ENCODE data around the gene RNF152. TPM values are rescaled to one million over a fixed set of nuclear protein-coding genes. Genes with fewer than 3 reads are reported as not detected.

Gene RNF152
- 1 to 10 TPM; 7.9 to 9.8 (median 8.7) TPM for polyA plus RNA-seq (ENCODE audit: insufficient read length in 4 of 4)

GRCh38 chr18:61892683-61893308 lies at the start of gene RNF152:
RNF152 (minus strand) TSS chr18:61893007; CDS start chr18:61816463, 76,544 bp downstream.
- peak in 2 of 4 donors; percentile 35 to 46 for DNase-seq (ENCODE audit: low read depth in 4 of 4, low spot score in 3 of 4)

GRCh38 chr18:61941948-61942471 lies 49.2 kb upstream of the RNF152 start:
- no peak for DNase-seq (ENCODE audit: low read depth in 4 of 4, low spot score in 3 of 4)

GRCh38 chr18:61939046-61939674 lies 46.4 kb upstream of the RNF152 start:
- no peak for DNase-seq (ENCODE audit: low read depth in 4 of 4, low spot score in 3 of 4)

- no peak for DNase-seq (ENCODE audit: low read depth in 4 of 4, low spot score in 3 of 4)
Observed at GRCh38 chr18:61935362-61935761, 42.6 kb upstream of the RNF152 start.

DNA sequence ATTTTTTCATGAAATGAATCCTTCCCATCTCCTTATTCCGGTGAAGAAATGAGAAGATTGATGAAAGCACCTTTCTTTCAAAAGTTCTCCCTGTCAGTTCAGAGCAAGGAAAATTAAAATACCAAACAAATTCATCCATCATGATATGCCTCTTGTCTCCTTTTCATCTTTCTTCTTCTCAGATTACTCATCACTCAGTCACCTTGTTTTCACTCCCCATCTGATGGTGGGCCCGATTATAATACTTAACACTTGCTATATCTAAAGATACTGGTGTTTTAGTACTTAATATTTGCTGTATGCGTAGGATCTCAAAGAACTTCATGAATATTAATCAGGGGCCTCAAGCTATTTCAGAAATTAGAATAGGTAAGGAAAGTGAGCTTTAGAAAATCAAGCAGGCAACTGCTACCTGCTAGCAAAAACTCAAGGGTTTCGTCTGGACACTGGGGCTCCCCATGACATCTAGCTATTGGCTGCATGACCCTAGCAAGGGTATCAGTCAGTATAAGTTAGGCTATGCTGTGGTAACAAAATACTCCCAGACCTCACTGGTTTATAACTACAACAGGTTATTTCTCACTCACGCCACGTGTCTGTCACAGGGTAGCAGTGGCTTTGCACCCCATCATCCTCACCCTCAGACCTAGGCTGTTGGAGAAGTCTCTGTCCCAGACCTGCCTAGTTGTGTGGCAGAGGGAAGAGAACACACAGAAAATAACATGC lies 39.0 kb upstream of the RNF152 start:
- DNase-seq (ENCODE audit: low read depth in 4 of 4, low spot score in 3 of 4): no peak

GRCh38 chr18:61929881-61930640 lies 37.3 kb upstream of the RNF152 start:
- no peak for DNase-seq (ENCODE audit: low read depth in 4 of 4, low spot score in 3 of 4)

DNA sequence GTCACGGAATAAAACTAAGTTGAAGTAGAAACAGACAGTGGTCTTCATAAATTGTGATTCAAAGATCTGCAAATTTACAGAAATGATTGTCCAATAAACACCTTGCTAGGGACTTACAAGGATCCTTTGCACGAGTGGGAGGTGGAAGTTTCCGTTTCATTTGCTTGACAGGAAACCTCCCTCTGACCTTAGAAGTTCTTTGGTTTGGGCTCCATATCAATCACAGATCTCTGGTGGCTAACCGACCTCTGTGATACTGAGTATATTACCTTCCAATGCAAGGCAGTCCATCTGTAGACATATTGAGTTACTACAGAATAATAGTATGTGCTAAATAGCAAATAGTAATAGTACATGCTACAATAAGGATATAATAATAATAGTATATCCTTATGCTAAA lies 33.7 kb upstream of the RNF152 start:
- no peak for DNase-seq (ENCODE audit: low read depth in 4 of 4, low spot score in 3 of 4)

- no peak for DNase-seq (ENCODE audit: low read depth in 4 of 4, low spot score in 3 of 4)
Observed at GRCh38 chr18:61924550-61924949, 31.7 kb upstream of the RNF152 start.

DNA sequence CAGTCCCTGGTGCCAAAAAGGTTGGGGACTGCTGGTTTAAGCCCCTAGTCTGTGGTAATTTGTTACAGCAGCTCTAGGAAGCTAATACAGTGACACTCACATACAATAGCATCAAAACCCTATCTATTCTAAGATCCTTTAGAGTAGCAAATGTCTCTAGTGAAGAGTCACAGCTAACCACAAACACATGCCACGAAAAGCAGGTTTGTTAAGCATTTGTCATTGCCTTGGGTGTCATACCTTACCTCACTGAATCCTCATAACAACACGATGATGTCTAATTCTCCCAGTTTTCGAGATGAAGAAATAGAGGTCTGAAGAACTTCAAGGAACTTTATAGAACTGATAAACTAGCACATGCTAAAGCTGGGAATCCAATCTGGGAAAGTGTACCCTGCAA lies 29.6 kb upstream of the RNF152 start:
- no peak for DNase-seq (ENCODE audit: low read depth in 4 of 4, low spot score in 3 of 4)

DNA sequence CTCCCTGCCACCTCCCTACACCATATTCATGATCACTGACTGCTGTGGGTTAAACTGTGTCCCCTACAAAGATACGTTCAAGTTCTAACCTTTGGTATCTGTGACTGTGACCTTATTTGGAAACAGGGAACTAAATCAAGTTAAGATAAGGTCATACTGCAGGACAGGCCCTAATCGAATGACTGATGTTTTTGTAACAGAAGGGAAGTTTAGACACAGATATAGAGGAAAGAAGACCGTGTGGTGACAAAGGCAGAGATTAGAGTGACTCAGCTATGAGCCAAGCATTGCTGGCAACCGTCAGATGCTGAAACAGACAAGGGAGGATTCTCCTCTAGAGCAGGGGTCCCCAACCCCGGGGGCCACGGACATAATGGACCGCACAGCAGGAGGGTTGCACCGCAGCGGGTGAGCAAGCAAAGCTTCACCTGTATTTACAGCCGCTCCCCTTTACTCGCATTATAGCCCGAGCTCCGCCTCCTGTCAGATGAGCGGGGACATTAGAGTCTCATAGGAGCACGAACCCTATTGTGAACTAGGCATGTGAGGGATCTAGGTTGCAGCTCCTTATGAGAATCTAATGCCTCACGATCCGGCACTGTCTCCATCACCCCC lies 28.9 kb upstream of the RNF152 start:
- no peak for DNase-seq (ENCODE audit: low read depth in 4 of 4, low spot score in 3 of 4)

DNA sequence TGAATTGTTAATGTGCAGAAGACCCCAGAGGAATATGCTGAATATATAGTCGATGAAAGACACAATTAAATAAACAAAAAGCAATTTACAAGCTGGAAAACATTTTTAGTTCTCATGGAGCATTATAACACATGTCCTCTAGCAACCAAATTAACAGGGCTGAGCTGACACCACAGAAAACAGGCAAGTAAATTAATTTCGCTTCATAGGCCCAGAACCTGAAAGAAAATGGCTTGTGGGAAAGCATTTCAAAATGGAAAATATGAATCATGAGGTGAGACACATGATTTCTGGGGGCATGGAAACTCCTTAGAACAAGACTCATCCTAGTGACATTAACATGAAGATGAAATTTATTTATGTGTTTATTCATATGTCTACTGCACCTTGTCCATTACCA lies 25.0 kb upstream of the RNF152 start:
- no peak for DNase-seq (ENCODE audit: low read depth in 4 of 4, low spot score in 3 of 4)

GRCh38 chr18:61912476-61912875 lies 19.7 kb upstream of the RNF152 start:
- no peak for DNase-seq (ENCODE audit: low read depth in 4 of 4, low spot score in 3 of 4)

GRCh38 chr18:61910101-61910500 lies 17.3 kb upstream of the RNF152 start:
- DNase-seq (ENCODE audit: low read depth in 4 of 4, low spot score in 3 of 4): no peak

DNA sequence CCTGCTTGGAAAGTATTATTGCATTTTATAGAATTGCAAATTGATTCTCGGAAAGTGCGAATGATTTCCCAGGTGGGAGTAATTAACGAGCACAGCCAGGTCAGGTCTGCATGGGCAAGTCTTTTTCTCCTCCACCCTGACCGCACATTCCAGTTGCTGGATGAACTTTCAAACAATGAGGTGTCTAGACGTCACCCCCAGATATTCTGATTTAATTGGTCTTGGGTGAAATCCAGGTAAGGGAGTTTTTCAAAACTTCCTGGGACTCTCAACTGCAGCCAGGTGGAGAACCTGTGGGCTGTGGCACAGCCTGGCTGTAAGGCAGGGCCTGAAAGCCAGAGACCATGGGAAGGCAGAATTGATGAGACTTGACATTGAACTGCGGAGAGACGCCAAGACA lies 15.9 kb upstream of the RNF152 start:
- DNase-seq (ENCODE audit: low read depth in 4 of 4, low spot score in 3 of 4): no peak

DNA sequence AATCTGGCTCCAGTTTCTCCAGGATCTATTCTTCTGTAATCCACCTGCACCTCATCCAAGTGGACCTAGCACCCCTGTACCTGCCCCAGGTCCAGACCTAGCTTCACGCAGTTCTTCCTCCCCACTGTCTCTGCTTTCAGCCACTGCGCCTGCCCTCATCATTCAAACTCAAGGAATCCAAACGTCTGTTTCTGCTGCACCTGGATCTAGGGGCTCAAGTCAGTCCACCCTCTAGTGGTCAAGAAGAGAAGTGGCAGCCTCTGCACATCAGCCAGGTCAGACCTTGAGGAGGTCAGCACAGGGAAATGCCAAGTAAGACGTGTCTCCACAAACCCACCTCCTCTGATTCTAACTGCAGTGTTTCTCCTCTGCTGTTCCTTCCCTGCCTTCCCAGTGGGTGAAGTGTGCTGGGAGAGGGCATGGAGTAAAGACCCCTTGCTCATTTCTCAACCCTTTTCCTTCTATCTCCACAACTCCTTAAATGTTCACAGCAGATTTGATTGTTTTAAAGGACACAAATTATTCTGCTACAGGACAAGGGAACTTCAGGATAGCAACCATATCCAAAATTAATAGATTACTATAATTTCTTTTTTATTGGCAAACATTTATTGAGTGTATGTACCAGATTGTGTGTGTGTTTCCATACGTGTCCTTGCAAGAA lies 8.6 kb upstream of the RNF152 start:
- peak in 1 of 4 donors; percentile 30 for DNase-seq (ENCODE audit: low read depth in 4 of 4, low spot score in 3 of 4)

- DNase-seq (ENCODE audit: low read depth in 4 of 4, low spot score in 3 of 4): no peak
Observed at GRCh38 chr18:61900504-61901281, 7.9 kb upstream of the RNF152 start.

- no peak for DNase-seq (ENCODE audit: low read depth in 4 of 4, low spot score in 3 of 4)
Observed at GRCh38 chr18:61898640-61899101, 5.9 kb upstream of the RNF152 start.

DNA sequence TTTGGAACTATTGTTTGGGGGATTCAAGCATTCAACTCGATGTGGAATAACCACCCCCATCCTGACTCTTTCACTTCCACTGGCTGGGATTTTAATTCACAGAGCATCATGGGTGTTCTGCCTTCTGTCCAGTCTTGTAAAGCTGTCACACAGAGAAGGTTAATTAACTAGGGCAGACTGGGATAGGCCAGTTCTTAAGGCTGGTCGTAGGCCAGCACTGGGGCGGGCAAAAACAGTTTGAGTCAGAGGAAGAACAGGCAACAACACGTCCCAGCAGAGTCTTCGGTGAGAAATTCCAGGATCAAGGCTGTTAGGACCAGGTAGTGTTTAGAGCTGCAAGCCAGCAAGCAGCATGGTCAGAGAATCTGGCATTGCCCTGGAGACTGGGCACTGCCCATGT lies 4.0 kb upstream of the RNF152 start:
- no peak for DNase-seq (ENCODE audit: low read depth in 4 of 4, low spot score in 3 of 4)

- DNase-seq (ENCODE audit: low read depth in 4 of 4, low spot score in 3 of 4): no peak
Observed at GRCh38 chr18:61896118-61896517, 3.3 kb upstream of the RNF152 start.
